ENCODE measurements around the gene CAD.

GRCh38 chr2:27255187-27255586 lies 38.0 kb downstream of the CAD start:
- TF ChIP-seq TAF1 (IDR thresholded peaks at IDR 0.05; ENCODE audit: low read depth, low read length) (no peak), POLR2A (IDR thresholded peaks at IDR 0.05; ENCODE audit: low read depth, low read length) (no peak)

Measured in GM12891 (cell line).